Activated T-helper 2 cell treated with anti-CD3 and anti-CD28 coated beads, Interferon-gamma antibody, Interleukin-2, Interleukin-4, amounts not matched to agents 10 μg/mL and 5 μg/mL and 100 μg/mL, durations not matched to agents 14 hours and 24 hours and 36 hours (primary cell): ENCODE results near the gene EML6. TPM values are rescaled to one million over a fixed set of nuclear protein-coding genes. Genes with fewer than 3 reads are reported as not detected.
"Not testable (repeated sequence)": the region's sequence is repeated elsewhere in the genome, so short reads cannot be mapped to it uniquely, and the experiment has no call there.

Source experiments
- DNase-seq: peaks from one replicate; pipeline ENCODE4 v3.0.0; 2021; ENCODE audit warnings: low spot score
- H3K27ac Mint-ChIP-seq: one replicate; pipeline ENCODE4 v1.8.0; 2021; ENCODE audit warnings: mixed read lengths
- H3K27me3 Mint-ChIP-seq: one replicate; pipeline ENCODE4 v1.8.0; 2021; ENCODE audit warnings: low read depth, mixed read lengths
- H3K36me3 Mint-ChIP-seq: one replicate; pipeline ENCODE4 v1.8.0; 2021; ENCODE audit warnings: low read depth, mixed read lengths
- H3K4me1 Mint-ChIP-seq: one replicate; pipeline ENCODE4 v1.8.0; 2021; ENCODE audit warnings: low read depth, mixed read lengths
- H3K4me3 Mint-ChIP-seq: one replicate; pipeline ENCODE4 v1.8.0; 2021; ENCODE audit warnings: low read depth, mild to moderate bottlenecking, moderate library complexity, mixed read lengths
- H3K9me3 Mint-ChIP-seq: one replicate; pipeline ENCODE4 v1.8.0; 2021; ENCODE audit warnings: mixed read lengths
- intact Hi-C: fragments of 100-400 bp; cut with micrococcal nuclease; formaldehyde crosslinking; loops from one replicate; pipeline ENCODE4 v1.15.1; 2023
- total RNA-seq: library from RNA; stranded (reverse); gene quantifications from 2 replicates; pipeline ENCODE4 v1.2.3, GENCODE V29; 2022

Gene EML6
- total RNA-seq, 1 donor from 2014 or later = 0.23 TPM

- intact Hi-C loops = no loop called here
- H3K27ac Mint-ChIP-seq = no peak overlapping the region
- no peak overlapping the region for H3K4me3 Mint-ChIP-seq
- H3K9me3 Mint-ChIP-seq = no peaks in the 10 kb centered on the region
- H3K4me1 Mint-ChIP-seq = no peaks in the 10 kb centered on the region
- peaks cover 24% of the 10 kb centered on the region for H3K27me3 Mint-ChIP-seq
- no peaks in the 10 kb centered on the region for H3K36me3 Mint-ChIP-seq
- DNase-seq = no peak
These were observed 97.1 kb downstream of the EML6 start for GRCh38 chr2:54820558-54820957.

GRCh38 chr2:54824567-54824966 is 101.1 kb downstream of the EML6 start:
- H3K27ac Mint-ChIP-seq = no peak overlapping the region
- intact Hi-C loops = no loop called here
- no peaks in the 10 kb centered on the region for H3K4me1 Mint-ChIP-seq
- no peaks in the 10 kb centered on the region for H3K9me3 Mint-ChIP-seq
- peaks cover 34% of the 10 kb centered on the region for H3K27me3 Mint-ChIP-seq
- no peak for DNase-seq
- no peak overlapping the region for H3K4me3 Mint-ChIP-seq
- H3K36me3 Mint-ChIP-seq = no peaks in the 10 kb centered on the region

- no peaks in the 10 kb centered on the region for H3K4me1 Mint-ChIP-seq
- no peak overlapping the region for H3K4me3 Mint-ChIP-seq
- no peaks in the 10 kb centered on the region for H3K36me3 Mint-ChIP-seq
- H3K9me3 Mint-ChIP-seq = no peaks in the 10 kb centered on the region
- no peak for DNase-seq
- no peak overlapping the region for H3K27ac Mint-ChIP-seq
- intact Hi-C loops = no loop called here
- peaks cover 18% of the 10 kb centered on the region for H3K27me3 Mint-ChIP-seq
These were observed 107.1 kb downstream of the EML6 start for GRCh38 chr2:54830546-54830945.

- Mint-ChIP-seq H3K4me3 (no peak overlapping the region), H3K27ac (no peak overlapping the region), H3K36me3 (no peaks in the 10 kb centered on the region), H3K4me1 (no peaks in the 10 kb centered on the region), H3K9me3 (no peaks in the 10 kb centered on the region), H3K27me3 (peaks cover 12% of the 10 kb centered on the region)
- intact Hi-C loops = no loop called here
- no peak for DNase-seq
These were observed 108.0 kb downstream of the EML6 start for GRCh38 chr2:54831480-54831879.

DNA sequence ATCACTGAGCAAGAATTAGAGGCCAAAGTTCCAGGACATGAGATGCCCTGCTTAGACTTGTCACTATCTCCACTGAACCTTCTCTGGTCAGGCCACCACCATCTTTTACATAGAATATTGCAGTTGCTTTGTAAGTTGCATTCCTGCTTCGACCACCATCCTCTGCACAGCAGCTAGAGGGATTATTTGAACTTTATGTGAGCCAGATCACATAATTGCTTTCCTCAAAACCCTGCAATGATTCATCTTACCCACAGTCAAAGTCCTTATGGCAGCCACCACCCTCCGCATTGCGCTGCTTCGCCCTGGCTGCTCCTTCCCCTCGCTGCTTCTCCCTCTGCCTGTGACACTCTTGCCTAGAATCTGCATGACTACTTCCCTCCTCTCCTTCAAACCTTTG is 111.3 kb downstream of the EML6 start:
- no peak overlapping the region for H3K4me3 Mint-ChIP-seq
- no peaks in the 10 kb centered on the region for H3K36me3 Mint-ChIP-seq
- H3K4me1 Mint-ChIP-seq = no peaks in the 10 kb centered on the region
- DNase-seq = no peak
- H3K27me3 Mint-ChIP-seq = peaks cover 5% of the 10 kb centered on the region
- no peaks in the 10 kb centered on the region for H3K9me3 Mint-ChIP-seq
- intact Hi-C loops = no loop called here
- no peak overlapping the region for H3K27ac Mint-ChIP-seq

- Mint-ChIP-seq H3K27me3 (peaks cover 5% of the 10 kb centered on the region), H3K4me3 (no peak overlapping the region), H3K36me3 (no peaks in the 10 kb centered on the region), H3K9me3 (no peaks in the 10 kb centered on the region), H3K4me1 (no peaks in the 10 kb centered on the region), H3K27ac (no peak overlapping the region)
- no peak for DNase-seq
- intact Hi-C loops = no loop called here
These were observed 113.0 kb downstream of the EML6 start for GRCh38 chr2:54836477-54836876.

DNA sequence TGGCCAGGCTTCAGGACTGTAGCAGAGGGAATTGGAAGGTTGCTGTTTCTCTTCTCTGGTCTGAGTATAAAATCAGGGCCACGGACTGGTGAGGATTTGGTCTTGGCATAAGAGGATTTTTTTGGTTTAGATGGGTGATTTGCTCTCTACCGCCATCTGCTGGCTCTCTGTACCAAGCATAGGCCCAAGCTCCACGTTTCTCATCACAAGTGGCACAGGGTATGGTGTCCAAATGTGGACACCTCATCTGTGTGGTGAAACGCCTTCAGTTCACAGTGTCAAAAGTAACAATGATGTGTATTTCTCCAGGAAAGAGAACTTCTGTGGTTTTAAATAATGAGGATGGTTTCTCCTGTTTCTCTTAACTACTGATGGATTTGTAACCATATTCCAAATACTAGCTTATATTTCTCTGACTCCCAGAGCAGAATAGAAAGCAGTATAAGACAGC is 115.1 kb downstream of the EML6 start:
- Mint-ChIP-seq H3K4me1 (no peaks in the 10 kb centered on the region), H3K27ac (no peak overlapping the region), H3K36me3 (no peaks in the 10 kb centered on the region), H3K27me3 (peaks cover 5% of the 10 kb centered on the region), H3K4me3 (no peak overlapping the region), H3K9me3 (no peaks in the 10 kb centered on the region)
- intact Hi-C loops = loop anchor here (1.0 to 2.0 kb wide), 3 partner anchors 76 to 316 kb away; no protein-coding TSS in a partner anchor
- peak; percentile 26 for DNase-seq

- no peak overlapping the region for H3K27ac Mint-ChIP-seq
These were observed 116.2 kb downstream of the EML6 start for GRCh38 chr2:54839461-54840255.

GRCh38 chr2:54840559-54841468 is 117.4 kb downstream of the EML6 start:
- Mint-ChIP-seq H3K27ac (no peak overlapping the region), H3K36me3 (no peaks in the 10 kb centered on the region), H3K9me3 (no peaks in the 10 kb centered on the region), H3K27me3 (peaks cover 4% of the 10 kb centered on the region), H3K4me3 (no peak overlapping the region), H3K4me1 (no peaks in the 10 kb centered on the region)
- intact Hi-C loops = no loop called here
- no peak for DNase-seq

More at GRCh38 chr2:54839461-54840255, 116.2 kb downstream of the EML6 start:
- Mint-ChIP-seq H3K27me3 (peaks cover 7% of the 10 kb centered on the region), H3K36me3 (no peaks in the 10 kb centered on the region), H3K9me3 (no peaks in the 10 kb centered on the region), H3K4me1 (no peaks in the 10 kb centered on the region), H3K4me3 (no peak overlapping the region)
- intact Hi-C loops = loop anchor here (2.0 kb wide), 2 partner anchors 77 to 317 kb away; no protein-coding TSS in a partner anchor
- no peak for DNase-seq

- intact Hi-C loops, H3K9me3 Mint-ChIP-seq, H3K27me3 Mint-ChIP-seq, DNase-seq, H3K27ac Mint-ChIP-seq, H3K4me3 Mint-ChIP-seq, H3K36me3 Mint-ChIP-seq, H3K4me1 Mint-ChIP-seq: not testable (repeated sequence)
These were observed 118.0 kb downstream of the EML6 start for GRCh38 chr2:54841500-54841899.

- H3K9me3 Mint-ChIP-seq = no peaks in the 10 kb centered on the region
- H3K4me1 Mint-ChIP-seq = no peaks in the 10 kb centered on the region
- H3K27me3 Mint-ChIP-seq = peaks cover 2% of the 10 kb centered on the region
- no peak for DNase-seq
- H3K36me3 Mint-ChIP-seq = no peaks in the 10 kb centered on the region
- no peak overlapping the region for H3K4me3 Mint-ChIP-seq
- intact Hi-C loops = no loop called here
- H3K27ac Mint-ChIP-seq = no peak overlapping the region
These were observed 121.6 kb downstream of the EML6 start for GRCh38 chr2:54845094-54845493.

GRCh38 chr2:54845514-54845913 is 122.1 kb downstream of the EML6 start:
- intact Hi-C loops = no loop called here

More at GRCh38 chr2:54845514-54845913, 122.1 kb downstream of the EML6 start:
- no peaks in the 10 kb centered on the region for H3K9me3 Mint-ChIP-seq
- H3K4me1 Mint-ChIP-seq = no peaks in the 10 kb centered on the region
- H3K27ac Mint-ChIP-seq = no peak overlapping the region
- DNase-seq = no peak
- peaks cover 2% of the 10 kb centered on the region for H3K27me3 Mint-ChIP-seq
- no peak overlapping the region for H3K4me3 Mint-ChIP-seq
- H3K36me3 Mint-ChIP-seq = no peaks in the 10 kb centered on the region
